NCI-H2196 treated with DMSO at 0.1 percent for 48 hours (cell line): ENCODE measurements around the gene IFITM5.
A peak's percentile ranks its signal among the peaks of the same experiment; 100 is the strongest.
"Not testable (repeated sequence)": the region's sequence is repeated elsewhere in the genome, so short reads cannot be mapped to it uniquely, and the experiment has no call there.

ENCODE experiments used
- DNase-seq: peaks from one replicate; lab custom pipeline; 2025; ENCODE audit not compliant: unreplicated experiment; lab: John Stamatoyannopoulos, UW

The IFITM5 gene

GRCh38 chr11:313304-313786 lies 14.0 kb upstream of the IFITM5 start:
- DNase-seq, result no peak

DNA sequence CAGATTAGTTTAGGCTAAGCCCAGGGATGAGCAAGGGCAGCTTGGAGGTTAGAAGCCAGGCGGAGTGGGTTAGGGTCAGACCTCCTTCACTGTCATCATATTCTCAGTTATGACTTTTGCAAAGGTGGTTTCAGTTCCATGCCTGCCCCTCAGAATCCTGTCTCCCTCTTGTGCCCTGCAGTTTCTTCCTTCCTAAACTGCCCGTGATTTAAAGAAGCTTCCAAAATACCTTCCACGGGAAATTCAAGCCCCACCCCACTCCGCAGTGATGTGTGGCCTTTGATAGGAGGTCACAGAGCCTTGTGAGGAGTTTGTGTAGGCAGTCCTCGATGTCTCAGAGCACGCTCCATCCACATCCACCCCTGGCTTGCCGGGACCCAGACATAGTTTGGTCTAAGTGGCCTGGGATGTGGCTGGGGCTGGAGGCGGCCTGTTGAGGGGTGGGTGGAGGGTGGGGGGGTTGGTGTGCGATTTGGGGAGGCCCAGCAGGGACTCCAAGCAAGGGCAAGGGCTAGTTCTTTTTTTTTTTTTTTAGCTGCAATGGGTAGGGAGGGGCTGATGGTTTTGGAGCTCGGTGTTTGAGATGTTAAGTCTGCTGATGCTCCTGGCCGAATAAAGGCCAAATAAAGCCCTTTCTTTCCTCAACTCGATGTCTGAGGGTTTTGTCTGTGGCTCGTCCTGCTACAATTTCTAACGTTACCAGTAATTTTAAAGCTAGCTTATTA lies 12.9 kb upstream of the IFITM5 start:
- no peak for DNase-seq

DNA sequence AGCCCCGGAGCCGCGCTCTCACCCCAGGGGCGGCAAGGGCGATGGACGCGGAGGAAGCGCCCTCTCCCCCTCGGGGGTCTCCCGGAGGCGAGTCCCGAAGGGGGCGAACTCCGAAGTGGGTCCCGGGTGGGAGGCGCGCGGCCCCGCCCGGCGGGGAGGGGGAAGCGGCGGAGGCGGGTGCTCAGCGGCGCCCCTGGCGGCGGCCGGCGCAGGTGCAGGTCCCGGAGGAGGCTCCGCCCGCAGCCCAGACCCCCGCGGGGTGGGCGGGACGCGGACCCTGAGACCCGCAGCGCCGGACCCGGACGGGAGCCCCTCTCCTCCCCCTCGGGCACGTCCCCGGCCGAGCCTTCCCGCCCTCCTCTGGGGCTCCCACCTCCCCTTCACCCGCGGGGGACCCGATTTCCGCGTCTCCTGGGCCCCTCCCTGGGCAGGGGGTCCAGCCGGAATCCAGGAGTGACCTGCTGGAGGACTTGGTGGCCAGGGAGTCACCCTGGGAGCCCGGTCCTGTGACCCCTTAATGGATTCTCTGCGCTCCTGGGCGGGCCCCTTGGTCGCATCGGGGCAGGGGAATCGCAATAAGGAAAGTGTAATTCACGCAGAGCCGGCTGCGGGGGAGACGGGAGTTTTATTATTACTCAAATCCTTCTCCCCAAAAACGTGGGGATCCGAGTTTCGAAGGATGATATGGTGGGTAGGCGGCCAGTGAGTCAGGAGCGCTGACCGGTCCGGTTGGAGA lies 11.9 kb upstream of the IFITM5 start:
- DNase-seq, result not testable (repeated sequence)

DNA sequence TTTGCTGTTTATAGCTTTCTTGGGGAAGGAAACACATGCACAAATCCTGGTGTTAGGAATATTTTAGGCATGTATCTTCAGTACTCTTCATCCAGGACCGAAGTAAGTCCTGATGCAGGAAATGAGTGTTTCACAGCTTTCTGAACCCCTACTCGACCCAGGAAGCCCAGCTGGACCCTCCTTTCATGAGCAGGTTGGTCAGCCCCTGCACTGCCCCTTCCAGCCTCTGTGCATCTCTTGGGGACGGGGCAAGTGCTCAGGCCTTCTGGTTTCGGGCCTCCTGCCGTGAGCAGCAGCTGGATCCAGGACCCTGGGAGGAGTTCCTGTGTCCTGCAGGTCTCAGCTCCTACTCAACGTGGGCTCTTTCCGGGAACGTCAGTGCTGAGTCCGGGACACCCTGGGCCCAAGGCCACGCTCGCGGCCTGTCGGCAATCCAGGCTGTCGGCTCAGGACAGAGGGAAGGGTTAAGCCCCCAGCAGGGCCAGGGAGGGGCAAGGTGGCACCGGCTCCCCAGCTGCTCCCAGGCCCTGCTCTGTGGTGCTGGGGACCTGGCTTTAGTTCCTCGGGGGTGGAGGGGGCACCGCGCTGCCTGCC lies 10.8 kb upstream of the IFITM5 start:
- not testable (repeated sequence) for DNase-seq

- not testable (repeated sequence) for DNase-seq
These were observed 9.7 kb upstream of the IFITM5 start for GRCh38 chr11:308740-309665.

DNA sequence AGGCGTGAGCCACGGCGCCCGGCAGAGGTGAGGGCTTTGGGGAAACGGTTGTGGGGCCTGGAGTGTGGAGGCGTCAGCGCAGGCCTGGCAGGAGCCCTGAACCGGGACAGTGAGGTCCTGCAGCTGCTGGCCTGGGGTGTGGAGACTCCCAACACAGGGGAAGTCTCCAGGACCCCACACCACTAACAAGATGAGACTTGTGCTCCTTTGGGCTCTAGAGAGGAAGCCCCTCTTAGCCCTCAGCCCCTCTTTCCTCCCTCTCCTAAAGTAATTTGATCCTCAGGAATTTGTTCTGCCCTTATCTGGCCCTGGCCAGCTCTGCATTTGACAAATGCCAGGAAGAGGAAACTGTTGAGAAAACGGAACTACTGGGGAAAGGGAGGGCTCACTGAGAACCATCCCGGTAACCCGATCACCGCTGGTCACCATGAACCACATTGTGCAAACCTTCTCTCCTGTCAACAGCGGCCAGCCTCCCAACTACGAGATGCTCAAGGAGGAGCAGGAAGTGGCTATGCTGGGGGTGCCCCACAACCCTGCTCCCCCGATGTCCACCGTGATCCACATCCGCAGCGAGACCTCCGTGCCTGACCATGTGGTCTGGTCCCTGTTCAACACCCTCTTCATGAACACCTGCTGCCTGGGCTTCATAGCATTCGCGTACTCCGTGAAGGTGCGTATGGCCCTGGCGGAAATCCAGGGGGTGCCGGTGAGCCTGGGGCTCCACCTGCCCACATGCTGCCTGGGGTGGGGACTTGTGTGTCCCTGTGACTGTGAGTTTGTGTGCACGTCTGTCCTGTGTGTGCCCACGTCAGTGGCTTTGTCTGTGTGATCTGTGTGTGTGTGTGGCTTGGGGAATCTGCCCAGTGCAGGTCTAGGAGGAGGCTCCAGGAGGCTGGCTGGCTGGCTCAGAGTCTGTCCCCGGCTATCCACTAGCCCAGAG lies 8.7 kb upstream of the IFITM5 start, which contains the start of gene IFITM2:
IFITM2 (plus strand) TSS at position 51 of the 943 bp plus-strand sequence; CDS start at position 428, 377 bp downstream.
- peak; percentile 43 for DNase-seq

DNA sequence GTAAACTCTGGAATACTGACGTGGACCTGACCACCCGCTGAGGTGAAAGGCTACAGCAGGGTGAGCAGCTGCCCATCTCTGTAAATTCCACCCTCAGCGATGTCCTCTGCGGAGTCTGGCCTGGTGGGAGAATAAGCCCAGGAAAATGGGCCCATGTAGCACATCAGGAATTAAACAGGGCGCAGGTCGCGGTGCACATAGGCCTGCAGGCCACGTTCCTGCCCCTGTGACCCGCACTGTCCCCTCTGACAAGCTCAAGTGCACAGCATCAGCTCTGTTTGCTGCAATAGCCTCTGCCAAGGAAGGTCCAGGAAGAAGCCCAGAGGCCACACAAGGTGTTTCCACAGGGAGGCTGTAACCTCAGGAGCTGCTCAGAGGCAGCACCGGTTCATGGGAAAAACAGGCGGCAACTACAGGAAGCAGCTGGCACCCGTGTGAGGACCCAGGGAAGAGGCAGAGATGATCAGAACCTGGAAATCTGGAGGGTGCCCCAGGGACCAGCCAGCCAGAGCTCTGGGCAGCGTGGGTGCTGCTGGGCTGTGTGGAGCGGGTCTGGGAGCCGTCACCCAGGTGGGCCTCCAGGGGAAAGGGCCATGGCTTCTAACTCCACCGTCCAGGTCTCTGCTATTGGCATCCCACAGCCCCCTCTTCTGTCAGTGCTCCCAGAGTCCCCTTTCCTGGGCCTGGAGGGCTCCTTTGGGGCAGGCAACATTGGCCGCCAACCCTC lies 7.5 kb upstream of the IFITM5 start:
- no peak for DNase-seq

DNA sequence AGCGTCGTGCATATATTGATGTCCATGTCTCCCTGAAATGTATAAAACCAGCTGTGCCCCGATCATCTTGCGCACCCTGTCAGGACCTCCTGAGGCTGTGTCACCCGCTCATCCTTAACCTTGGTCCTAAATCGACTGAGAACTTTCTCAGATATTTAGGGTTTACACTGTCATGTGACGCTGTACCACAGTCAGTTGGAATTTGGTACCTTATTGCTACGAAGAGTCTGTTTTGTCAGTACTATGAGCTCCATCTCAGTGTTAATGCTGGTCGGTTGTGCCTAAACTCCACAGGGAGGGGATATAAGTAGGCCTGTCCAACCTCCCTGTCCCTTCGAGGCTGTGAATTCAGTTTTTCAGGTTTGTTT lies 6.5 kb upstream of the IFITM5 start:
- DNase-seq, result no peak

DNA sequence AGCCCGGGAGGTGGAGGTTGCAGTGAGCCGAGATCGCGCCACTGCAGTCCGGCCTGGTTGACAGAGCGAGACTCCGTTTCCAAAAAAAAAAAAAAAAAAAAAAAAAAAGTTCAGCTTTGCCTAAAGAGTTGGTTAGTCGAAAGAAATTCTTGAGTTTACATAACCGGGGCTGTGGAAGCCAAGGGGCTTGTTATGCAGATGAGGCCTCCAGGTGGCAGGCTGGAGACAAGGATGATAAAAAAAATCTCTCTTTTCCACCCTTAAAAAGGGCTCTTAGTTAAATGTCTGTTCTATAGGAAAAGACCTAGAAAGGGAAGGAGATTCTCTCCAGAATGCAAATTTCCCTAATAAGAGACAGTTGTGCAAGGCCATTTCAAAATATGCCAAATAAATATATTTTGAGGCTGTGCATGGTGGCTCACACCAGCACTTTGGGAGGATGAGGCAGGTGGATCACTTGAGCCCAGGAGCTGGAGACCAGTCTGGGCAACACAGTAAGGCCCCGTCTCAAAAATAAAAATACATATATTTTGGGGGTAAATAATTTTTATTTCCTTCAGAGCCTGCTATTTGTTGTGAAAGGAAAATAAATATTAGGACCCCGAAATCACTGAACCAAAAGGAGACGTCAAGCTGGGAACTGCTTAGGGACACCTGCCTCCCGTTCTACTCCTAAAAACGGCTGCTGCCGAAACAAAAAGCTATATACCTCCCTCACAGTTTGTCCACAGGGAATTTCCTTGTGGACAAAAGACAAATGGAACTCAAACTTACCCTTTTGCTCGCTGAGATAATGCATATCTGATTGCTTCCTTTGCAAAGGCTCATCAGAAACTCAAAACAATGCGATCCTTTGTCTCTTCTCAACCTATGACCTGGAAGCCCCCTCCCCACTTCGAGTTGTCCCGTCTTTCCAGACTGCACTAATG lies 5.9 kb upstream of the IFITM5 start:
- peak; percentile 13 for DNase-seq

GRCh38 chr11:304061-304506 lies 4.8 kb upstream of the IFITM5 start:
- no peak for DNase-seq

DNA sequence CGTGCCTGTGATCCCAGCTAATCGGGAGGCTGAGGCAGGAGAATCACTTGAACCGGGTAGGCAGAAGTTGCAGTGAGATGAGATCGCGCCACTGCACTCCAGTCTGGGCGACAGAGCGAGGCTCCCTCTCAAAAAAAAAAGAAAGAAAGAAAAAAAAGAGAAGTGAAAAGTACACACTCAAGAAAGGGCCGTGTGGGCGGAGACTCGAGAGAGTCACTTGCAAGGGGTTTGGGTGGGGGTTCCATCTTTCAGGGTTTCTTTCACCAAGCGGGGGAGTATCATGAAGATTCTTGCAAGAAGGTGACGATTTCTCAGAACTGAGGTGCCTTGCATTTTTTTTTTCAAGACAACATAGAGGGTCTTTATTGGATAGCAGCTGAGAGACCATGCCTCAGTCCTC lies 4.0 kb upstream of the IFITM5 start:
- no peak for DNase-seq

- no peak for DNase-seq
These were observed 817 bp upstream of the IFITM5 start for GRCh38 chr11:299951-300735.

GRCh38 chr11:298406-299065 lies 790 bp downstream of the IFITM5 start:
- DNase-seq, result no peak

DNA sequence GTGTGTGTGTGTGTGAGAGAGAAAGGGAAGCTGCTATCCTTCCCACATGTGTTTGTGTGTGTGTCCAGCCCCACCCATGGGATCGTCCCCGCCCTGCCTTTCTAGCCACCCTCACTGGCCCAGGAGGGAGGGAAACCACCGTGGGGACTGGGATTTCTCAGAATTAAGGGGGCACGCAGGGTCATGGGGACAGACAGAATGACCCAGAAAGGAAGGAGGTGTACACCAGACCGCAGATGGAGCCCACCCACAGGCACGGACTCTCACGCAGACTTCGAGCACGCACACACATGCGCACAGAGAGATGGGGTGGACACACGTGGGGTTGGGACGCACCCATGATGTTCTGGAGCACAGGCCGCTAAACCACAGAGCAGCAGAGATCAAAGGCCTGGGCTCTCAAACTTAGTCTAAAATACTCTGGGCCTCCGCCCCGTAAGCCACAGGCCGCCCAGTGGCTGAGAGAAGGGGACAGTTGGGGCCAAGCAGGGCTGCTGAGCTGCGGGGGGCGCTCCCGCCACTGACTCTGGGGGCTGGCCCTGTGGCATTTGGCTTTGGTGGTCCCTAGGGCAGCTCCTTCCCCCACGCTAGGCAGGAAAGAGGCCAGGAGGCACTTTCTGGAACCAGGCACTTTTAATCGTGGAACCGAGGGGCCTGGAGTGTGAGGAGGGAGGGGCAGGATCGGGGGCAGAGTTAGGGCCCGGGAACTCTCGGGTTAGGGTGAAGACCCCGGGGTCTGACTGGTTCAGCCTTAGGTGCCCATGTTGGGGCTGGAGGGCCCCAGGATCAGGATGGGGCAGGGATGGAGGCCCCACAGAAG lies 1.5 kb downstream of the IFITM5 start:
- no peak for DNase-seq

GRCh38 chr11:297051-297585 lies 2.2 kb downstream of the IFITM5 start:
- DNase-seq, result no peak
